ENCODE results near the gene LAIR2. TPM values are rescaled to one million over a fixed set of nuclear protein-coding genes. Genes with fewer than 3 reads are reported as not detected.

Gene LAIR2
- total RNA-seq, 1 experiment from 2014 or later: not detected

DNA sequence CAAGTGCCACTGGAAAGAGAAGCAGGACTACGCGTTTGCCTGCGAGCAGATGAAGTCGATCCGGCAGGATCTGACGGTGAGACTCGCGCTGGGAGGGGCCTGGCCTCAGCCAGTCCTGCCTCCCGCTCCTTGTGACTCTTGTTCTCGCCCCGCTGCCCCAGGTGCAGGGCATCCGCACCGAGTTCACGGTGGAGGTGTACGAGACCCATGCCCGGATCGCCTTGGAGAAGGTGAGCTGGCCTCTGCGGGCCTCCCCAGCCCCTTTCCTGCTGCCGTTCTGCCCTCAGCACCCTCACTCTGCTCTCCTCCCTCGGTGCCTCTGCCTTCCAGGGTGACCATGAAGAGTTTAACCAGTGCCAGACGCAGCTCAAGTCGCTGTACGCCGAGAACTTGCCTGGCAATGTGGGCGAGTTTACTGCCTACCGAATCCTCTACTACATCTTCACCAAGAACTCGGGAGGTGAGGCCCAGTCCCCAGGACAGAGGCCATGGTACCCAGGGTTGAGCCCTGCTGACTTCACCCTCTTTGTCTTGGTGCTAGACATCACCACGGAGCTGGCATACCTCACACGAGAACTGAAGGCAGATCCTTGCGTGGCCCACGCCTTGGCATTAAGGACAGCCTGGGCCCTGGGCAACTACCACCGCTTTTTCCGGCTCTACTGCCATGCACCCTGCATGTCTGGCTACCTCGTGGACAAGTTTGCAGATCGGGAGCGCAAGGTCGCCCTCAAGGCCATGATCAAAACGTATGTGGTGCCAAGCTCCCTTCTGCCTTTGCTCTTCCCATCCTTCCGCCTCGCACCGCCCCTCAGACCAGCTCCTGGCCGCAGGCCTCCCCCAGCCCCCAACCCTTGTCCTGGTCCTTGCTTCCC, 44.6 kb upstream of the LAIR2 start:
- no peaks in the 10 kb centered on the region for H3K9me2 ChIP-seq (ENCODE audit: insufficient read depth)
- RAD21 ChIA-PET (ENCODE audit: low non-redundant PET in 1 of 2, low total read pairs in 2 of 2, uncharacterized antibody in 2 of 2, unreplicated experiment in 2 of 2): no interaction called here
- no peaks in the 10 kb centered on the region for H3K27me3 ChIP-seq (ENCODE audit: insufficient read depth, low read length)
- no peaks in the 10 kb centered on the region for H4K20me1 ChIP-seq (ENCODE audit: insufficient read depth)
- H3K9me3 ChIP-seq (ENCODE audit: control insufficient read depth in 1 of 2, insufficient read depth in 1 of 2, low read depth in 1 of 2, low read length in 2 of 2): no peaks in the 10 kb centered on the region
- CTCF ChIA-PET: no interaction called here
- H3K27ac ChIP-seq (ENCODE audit: low read depth, low read length): no peak overlapping the region
- BruUV-seq (replicated peaks): TSS peak; percentile 3
- no peak overlapping the region for H3K9ac ChIP-seq (ENCODE audit: low read length)
- ATAC-seq (no peak), DNase-seq (ENCODE audit: low read depth, low spot score) (no peak)
- H3K4me1 ChIP-seq (ENCODE audit: control insufficient read depth in 1 of 2, insufficient read depth in 2 of 2, low read length in 2 of 2): peaks cover 7 to 13% of the 10 kb centered on the region in 2 experiments; a peak in 3 of 4 replicates
- TF ChIP-seq SP1 (IDR thresholded peaks at IDR 0.05; ENCODE audit: low read depth): no peak
- no peak for TF ChIP-seq FOSL1 (IDR thresholded peaks at IDR 0.05; ENCODE audit: low read depth)
- TF ChIP-seq POLR2AphosphoS5 (IDR thresholded peaks at IDR 0.05; ENCODE audit: low read depth, low read length): no peak
- TF ChIP-seq SIN3A (IDR thresholded peaks at IDR 0.05; ENCODE audit: low read depth): no peak
- no peak for TF ChIP-seq TCF7L2 (IDR thresholded peaks at IDR 0.05; ENCODE audit: borderline replicate concordance, extremely low read depth, insufficient read depth, insufficient read length)
- TF ChIP-seq, protein P1, sequence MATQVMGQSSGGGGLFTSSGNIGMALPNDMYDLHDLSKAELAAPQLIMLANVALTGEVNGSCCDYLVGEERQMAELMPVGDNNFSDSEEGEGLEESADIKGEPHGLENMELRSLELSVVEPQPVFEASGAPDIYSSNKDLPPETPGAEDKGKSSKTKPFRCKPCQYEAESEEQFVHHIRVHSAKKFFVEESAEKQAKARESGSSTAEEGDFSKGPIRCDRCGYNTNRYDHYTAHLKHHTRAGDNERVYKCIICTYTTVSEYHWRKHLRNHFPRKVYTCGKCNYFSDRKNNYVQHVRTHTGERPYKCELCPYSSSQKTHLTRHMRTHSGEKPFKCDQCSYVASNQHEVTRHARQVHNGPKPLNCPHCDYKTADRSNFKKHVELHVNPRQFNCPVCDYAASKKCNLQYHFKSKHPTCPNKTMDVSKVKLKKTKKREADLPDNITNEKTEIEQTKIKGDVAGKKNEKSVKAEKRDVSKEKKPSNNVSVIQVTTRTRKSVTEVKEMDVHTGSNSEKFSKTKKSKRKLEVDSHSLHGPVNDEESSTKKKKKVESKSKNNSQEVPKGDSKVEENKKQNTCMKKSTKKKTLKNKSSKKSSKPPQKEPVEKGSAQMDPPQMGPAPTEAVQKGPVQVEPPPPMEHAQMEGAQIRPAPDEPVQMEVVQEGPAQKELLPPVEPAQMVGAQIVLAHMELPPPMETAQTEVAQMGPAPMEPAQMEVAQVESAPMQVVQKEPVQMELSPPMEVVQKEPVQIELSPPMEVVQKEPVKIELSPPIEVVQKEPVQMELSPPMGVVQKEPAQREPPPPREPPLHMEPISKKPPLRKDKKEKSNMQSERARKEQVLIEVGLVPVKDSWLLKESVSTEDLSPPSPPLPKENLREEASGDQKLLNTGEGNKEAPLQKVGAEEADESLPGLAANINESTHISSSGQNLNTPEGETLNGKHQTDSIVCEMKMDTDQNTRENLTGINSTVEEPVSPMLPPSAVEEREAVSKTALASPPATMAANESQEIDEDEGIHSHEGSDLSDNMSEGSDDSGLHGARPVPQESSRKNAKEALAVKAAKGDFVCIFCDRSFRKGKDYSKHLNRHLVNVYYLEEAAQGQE (IDR thresholded peaks at IDR 0.05; ENCODE audit: low read depth): no peak
- TF ChIP-seq YY1 (IDR thresholded peaks at IDR 0.05; ENCODE audit: extremely low read depth, insufficient replicate concordance, low read depth, low read length): no peak
- no peak for TF ChIP-seq RAD21 (IDR thresholded peaks at IDR 0.05; ENCODE audit: low read depth)
- no peak for TF ChIP-seq ZFX (IDR thresholded peaks at IDR 0.05)
- no peak for TF ChIP-seq SRF (IDR thresholded peaks at IDR 0.05; ENCODE audit: low read depth)
- TF ChIP-seq JUND (IDR thresholded peaks at IDR 0.05): no peak
- H3K4me2 ChIP-seq (ENCODE audit: low read length): no peak overlapping the region
- POLR2A ChIA-PET: interaction anchor here (3.1 kb wide), 1 partner anchor 9 kb away, joined by 10 read pairs; the partner anchor contains the start of gene LENG8
- intact Hi-C loops (cut with micrococcal nuclease): no loop called here
- H2AFZ ChIP-seq (ENCODE audit: low read depth, low read length, poor library complexity, severe bottlenecking): no peak overlapping the region
- no peak overlapping the region for H3K4me3 ChIP-seq (replicated peaks in 1 of 2; ENCODE audit: low read depth in 1 of 2, low read length in 2 of 2)
- peaks cover 55 to 67% of the 10 kb centered on the region in 2 experiments; a peak in 3 of 4 replicates for H3K36me3 ChIP-seq (ENCODE audit: control insufficient read depth in 1 of 2, insufficient read depth in 2 of 2, low read length in 2 of 2)
- peaks cover 92% of the 10 kb centered on the region for H3K79me2 ChIP-seq (ENCODE audit: insufficient read depth, low read length)

Measured in HCT116 (cell line).